IPS DF 6.9 (cell line): ENCODE data around the gene PSD.

Source experiments
- DNase-seq: peaks from one replicate; pipeline ENCODE4 v3.0.0-alpha.2; 2013; ENCODE audit warnings: low read depth, low spot score
- H3K27ac ChIP-seq: one replicate; pipeline ENCODE4 v1.5.1; 2013; ENCODE audit warnings: low read length, control low read depth
- H3K27me3 ChIP-seq: 2 replicates; pipeline ENCODE4 v1.6.1; 2013; ENCODE audit warnings: mild to moderate bottlenecking, low read length; ENCODE audit not compliant: control insufficient read depth, insufficient read depth
- H3K36me3 ChIP-seq: 2 replicates; pipeline ENCODE4 v1.6.1; 2013; ENCODE audit warnings: low read length; ENCODE audit not compliant: control insufficient read depth, insufficient read depth
- H3K4me1 ChIP-seq: 2 replicates; pipeline ENCODE4 v1.6.1; 2013; ENCODE audit warnings: low read length; ENCODE audit not compliant: control insufficient read depth, insufficient read depth
- H3K4me3 ChIP-seq: 2 replicates; pipeline ENCODE4 v1.5.1; 2013; ENCODE audit warnings: mild to moderate bottlenecking, low read length
- H3K9me3 ChIP-seq: 2 replicates; pipeline ENCODE4 v1.6.1; 2013; ENCODE audit warnings: low read length, inconsistent platforms; ENCODE audit not compliant: control insufficient read depth, insufficient read depth
- WGBS: extraction: QIAGEN DNeasy Blood & Tissue Kit; methylation state at CpG from one replicate; pipeline ENCODE4 v1.1.7; 2013; ENCODE audit warnings: mixed read lengths, missing lambda C conversion rate; ENCODE audit not compliant: insufficient read length, insufficient coverage; 5-methylcytosine and 5-hydroxymethylcytosine counted together

PSD gene

DNA sequence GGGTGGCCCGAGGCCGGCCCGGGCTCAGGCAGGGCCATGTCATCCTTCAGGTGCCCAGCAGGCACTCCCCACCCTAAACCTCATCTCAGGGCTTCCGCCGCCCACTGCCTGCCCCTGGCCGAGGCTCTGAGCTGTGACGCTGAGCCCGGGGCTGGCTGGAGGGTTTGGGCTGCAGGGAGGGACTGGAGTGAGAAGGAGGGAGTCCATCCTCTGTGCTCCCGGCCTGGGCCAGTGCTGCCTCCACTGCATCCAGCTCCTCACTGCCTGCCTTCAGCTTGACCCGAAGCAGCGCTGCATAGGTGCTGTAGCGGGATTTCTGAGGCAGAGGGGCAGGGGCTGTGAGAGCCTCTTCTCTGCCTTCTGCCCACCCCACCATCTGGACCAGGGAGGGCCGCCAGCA is 15.5 kb downstream of the PSD start:
- no peak for DNase-seq
- H3K36me3 ChIP-seq = no peaks in the 10 kb centered on the region; the same call in 1 of the 2 replicates
- H3K27me3 ChIP-seq = peaks cover 2% of the 10 kb centered on the region; the same call in 1 of the 2 replicates
- H3K9me3 ChIP-seq = no peaks in the 10 kb centered on the region
- H3K27ac ChIP-seq = no peak overlapping the region
- no peak overlapping the region for H3K4me3 ChIP-seq
- WGBS = no CpG with 5 or more reads among the region's 13 CpGs
- peaks cover 4% of the 10 kb centered on the region; the same call in 1 of the 2 replicates for H3K4me1 ChIP-seq

DNA sequence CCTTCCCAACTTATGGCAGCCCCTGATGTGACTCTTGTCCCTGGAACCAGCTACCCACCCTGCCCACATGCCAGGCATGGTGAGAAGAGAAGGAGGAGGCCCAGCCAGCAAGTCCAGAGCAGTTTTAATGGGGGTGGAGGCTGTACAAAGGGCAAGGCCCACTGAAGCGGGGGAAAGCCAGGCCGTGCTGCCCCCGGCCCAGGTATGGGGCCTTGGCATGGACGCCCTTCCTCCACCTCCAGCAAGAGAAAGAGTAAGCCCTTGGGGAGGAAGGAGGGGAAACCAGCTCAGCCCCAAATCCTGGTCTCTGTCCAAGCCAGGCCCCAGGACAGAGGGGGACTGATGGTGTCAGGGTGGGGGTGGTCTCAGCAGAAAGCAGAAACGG is 16.1 kb downstream of the PSD start:
- Histone ChIP-seq H3K27ac (no peak overlapping the region), H3K4me1 (peaks cover 3% of the 10 kb centered on the region; the same call in 1 of the 2 replicates), H3K4me3 (no peak overlapping the region), H3K9me3 (no peaks in the 10 kb centered on the region), H3K27me3 (no peaks in the 10 kb centered on the region; the same call in 1 of the 2 replicates), H3K36me3 (no peaks in the 10 kb centered on the region; the same call in 1 of the 2 replicates)
- no peak for DNase-seq
- whole genome bisulfite sequencing = no CpG with 5 or more reads among the region's 5 CpGs

DNA sequence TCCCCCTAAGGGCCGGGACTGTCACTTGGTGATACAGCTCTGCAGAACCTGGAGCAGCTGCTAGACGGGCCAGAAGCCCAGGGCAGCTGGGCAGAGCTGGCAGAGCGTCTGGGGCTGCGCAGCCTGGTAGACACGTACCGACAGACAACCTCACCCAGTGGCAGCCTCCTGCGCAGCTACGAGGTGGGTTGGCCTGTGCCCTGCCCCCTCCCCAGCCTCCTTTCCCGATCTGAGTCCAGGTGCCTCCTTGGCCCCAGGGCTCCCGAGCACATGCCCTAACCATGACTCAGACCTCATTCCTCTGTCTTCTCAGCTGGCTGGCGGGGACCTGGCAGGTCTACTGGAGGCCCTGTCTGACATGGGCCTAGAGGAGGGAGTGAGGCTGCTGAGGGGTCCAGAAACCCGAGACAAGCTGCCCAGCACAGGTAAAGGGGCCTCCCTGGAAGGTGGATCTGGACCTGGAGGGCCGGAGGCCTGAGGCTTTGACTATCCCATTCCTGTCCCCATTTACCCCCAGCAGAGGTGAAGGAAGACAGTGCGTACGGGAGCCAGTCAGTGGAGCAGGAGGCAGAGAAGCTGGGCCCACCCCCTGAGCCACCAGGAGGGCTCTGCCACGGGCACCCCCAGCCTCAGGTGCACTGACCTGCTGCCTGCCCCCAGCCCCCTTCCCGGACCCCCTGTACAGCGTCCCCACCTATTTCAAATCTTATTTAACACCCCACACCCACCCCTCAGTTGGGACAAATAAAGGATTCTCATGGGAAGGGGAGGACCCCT is 16.7 kb downstream of the PSD start:
- Histone ChIP-seq H3K27ac (no peak overlapping the region), H3K4me3 (no peak overlapping the region), H3K27me3 (no peaks in the 10 kb centered on the region), H3K4me1 (peaks cover 3% of the 10 kb centered on the region; the same call in 1 of the 2 replicates), H3K36me3 (no peaks in the 10 kb centered on the region; the same call in 1 of the 2 replicates), H3K9me3 (no peaks in the 10 kb centered on the region)
- no peak for DNase-seq
- WGBS = no CpG with 5 or more reads among the region's 18 CpGs

DNA sequence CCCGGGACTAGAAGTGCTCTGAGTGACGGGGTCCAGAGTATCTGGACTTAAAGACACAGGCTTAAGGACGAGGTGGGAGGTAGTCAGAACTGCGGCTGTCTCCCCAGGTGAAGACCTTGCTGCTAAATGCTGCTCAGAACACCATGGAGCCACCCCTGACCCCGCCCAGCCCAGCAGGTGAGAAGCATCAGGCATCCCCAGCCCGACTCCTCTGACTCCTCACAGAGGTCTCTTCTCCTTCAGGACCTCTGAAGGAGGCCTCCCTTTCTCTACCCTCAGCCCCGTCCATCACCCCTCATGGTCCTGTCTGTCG is 17.3 kb downstream of the PSD start:
- Histone ChIP-seq H3K4me1 (peaks cover 5% of the 10 kb centered on the region; the same call in 1 of the 2 replicates), H3K36me3 (no peaks in the 10 kb centered on the region; the same call in 1 of the 2 replicates), H3K27me3 (no peaks in the 10 kb centered on the region), H3K27ac (no peak overlapping the region), H3K4me3 (no peak overlapping the region), H3K9me3 (no peaks in the 10 kb centered on the region)
- no peak for DNase-seq
- no CpG with 5 or more reads among the region's 8 CpGs for WGBS

DNA sequence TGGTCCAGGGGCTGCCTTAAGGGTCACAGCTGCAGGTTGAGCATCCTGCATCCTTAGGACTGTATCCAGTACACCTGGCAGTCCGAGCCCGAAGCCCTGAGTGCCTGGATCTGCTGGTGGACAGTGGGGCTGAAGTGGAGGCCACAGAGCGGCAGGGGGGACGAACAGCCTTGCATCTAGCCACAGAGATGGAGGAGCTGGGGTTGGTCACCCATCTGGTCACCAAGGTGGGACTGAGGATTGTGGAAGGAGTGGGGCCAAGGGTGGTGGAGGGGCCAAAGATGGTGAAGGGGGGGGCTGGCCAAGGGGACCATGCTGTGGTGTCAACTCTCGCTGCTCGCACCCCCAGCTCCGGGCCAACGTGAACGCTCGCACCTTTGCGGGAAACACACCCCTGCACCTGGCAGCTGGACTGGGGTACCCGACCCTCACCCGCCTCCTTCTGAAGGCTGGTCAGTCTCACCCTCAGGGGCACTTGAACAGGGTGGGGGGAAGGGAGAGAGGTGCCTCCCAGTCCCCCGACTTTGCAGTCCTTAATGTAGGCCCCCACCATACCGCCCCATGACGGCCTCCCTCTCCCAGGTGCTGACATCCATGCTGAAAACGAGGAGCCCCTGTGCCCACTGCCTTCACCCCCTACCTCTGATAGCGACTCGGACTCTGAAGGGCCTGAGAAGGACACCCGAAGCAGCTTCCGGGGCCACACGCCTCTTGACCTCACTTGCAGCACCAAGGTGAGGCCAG is 17.8 kb downstream of the PSD start:
- no peaks in the 10 kb centered on the region for H3K9me3 ChIP-seq
- H3K27ac ChIP-seq = no peak overlapping the region
- H3K27me3 ChIP-seq = no peaks in the 10 kb centered on the region
- DNase-seq = no peak
- WGBS = no CpG with 5 or more reads among the region's 22 CpGs
- H3K36me3 ChIP-seq = no peaks in the 10 kb centered on the region; the same call in 1 of the 2 replicates
- H3K4me1 ChIP-seq = peaks cover 6% of the 10 kb centered on the region; the same call in 1 of the 2 replicates
- no peak overlapping the region for H3K4me3 ChIP-seq

DNA sequence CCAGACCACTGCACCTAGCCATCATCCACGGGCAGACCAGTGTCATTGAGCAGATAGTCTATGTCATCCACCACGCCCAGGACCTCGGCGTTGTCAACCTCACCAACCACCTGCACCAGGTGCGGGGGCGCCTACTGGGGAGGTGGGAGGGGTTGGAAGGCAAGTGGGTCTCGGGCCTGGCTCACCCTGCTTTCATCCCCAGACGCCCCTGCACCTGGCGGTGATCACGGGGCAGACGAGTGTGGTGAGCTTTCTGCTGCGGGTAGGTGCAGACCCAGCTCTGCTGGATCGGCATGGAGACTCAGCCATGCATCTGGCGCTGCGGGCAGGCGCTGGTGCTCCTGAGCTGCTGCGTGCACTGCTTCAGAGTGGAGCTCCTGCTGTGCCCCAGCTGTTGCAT is 18.5 kb downstream of the PSD start:
- Histone ChIP-seq H3K27me3 (no peaks in the 10 kb centered on the region), H3K36me3 (no peaks in the 10 kb centered on the region; the same call in 1 of the 2 replicates), H3K27ac (no peak overlapping the region), H3K4me3 (no peak overlapping the region), H3K4me1 (peaks cover 6% of the 10 kb centered on the region; the same call in 1 of the 2 replicates), H3K9me3 (no peaks in the 10 kb centered on the region)
- no peak for DNase-seq
- WGBS = no CpG with 5 or more reads among the region's 17 CpGs

DNA sequence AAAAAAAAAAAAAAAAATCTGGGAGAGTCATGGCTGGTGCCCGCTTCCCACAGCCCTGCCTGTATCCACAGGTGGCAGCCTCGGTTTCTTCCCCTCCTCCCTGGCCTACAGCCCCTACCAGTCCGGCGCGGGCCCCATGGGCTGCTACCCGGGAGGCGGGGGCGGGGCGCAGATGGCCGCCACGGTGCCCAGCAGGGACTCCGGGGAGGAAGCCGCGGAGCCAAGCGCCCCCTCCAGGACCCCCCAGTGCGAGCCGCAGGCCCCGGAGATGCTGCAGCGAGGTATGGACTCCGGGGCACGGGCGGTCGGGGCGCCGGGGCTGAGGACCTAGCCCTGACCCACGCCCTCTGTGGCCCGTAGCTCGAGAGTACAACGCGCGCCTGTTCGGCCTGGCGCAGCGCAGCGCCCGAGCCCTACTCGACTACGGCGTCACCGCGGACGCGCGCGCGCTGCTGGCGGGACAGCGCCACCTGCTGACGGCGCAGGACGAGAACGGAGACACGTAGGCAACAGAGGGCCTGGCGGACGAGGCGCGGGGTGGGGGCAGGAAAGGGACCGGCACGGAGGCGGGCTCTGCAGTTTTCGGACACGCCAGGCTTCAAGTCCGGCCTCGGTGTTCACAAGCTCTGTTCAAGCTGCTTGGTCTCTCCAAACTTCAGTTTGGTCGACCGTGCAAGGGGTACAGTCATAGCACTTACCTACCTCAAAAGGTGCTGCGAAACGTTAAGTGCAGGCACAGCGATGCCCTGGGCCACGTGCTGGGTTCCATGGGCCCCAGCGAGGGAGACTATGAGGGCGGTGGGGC is 19.2 kb downstream of the PSD start:
- H3K27ac ChIP-seq = no peak overlapping the region
- H3K36me3 ChIP-seq = no peaks in the 10 kb centered on the region; the same call in 1 of the 2 replicates
- no peak for DNase-seq
- peaks cover 6% of the 10 kb centered on the region; the same call in 1 of the 2 replicates for H3K4me1 ChIP-seq
- H3K27me3 ChIP-seq = peaks cover 4% of the 10 kb centered on the region; the same call in 1 of the 2 replicates
- no peaks in the 10 kb centered on the region for H3K9me3 ChIP-seq
- no CpG with 5 or more reads among the region's 72 CpGs for WGBS
- peak overlapping the region; percentile 51; the same call in 1 of the 2 replicates for H3K4me3 ChIP-seq

DNA sequence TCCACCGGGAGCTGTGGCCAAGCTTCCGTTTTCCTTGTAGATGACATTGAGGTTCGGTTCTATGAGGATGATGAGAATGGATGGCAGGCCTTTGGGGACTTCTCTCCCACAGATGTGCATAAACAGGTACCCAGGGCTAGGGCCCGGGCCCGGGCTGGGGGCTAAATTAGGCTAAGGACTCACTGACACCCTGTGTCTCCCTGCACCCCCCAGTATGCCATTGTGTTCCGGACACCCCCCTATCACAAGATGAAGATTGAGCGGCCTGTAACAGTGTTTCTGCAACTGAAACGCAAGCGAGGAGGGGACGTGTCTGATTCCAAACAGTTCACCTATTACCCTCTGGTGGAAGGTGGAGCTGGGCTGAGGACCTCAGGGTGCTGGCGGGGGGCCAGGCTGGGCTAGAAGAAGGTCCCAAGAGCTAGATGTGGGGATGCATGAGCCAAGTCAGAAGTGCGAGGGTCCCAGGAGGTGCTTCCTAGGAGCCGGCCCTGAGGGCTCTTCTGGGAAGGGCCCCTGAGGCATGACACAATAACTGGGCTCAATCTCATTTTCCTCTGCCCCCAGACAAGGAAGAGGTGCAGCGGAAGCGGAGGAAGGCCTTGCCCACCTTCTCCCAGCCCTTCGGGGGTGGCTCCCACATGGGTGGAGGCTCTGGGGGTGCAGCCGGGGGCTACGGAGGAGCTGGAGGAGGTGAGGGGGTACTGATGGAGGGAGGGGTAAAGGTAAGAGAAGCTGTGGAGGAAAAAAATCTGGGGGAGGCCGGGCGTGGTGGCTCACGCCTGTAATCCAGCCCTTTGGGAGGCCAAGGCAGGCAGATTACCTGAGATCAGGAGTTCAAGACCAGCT is 20.2 kb downstream of the PSD start:
- Histone ChIP-seq H3K9me3 (no peaks in the 10 kb centered on the region), H3K4me1 (peaks cover 6% of the 10 kb centered on the region; the same call in 1 of the 2 replicates), H3K4me3 (no peak overlapping the region), H3K36me3 (no peaks in the 10 kb centered on the region; the same call in 1 of the 2 replicates), H3K27me3 (peaks cover 4% of the 10 kb centered on the region; the same call in 1 of the 2 replicates), H3K27ac (no peak overlapping the region)
- no CpG with 5 or more reads among the region's 21 CpGs for WGBS
- no peak for DNase-seq

DNA sequence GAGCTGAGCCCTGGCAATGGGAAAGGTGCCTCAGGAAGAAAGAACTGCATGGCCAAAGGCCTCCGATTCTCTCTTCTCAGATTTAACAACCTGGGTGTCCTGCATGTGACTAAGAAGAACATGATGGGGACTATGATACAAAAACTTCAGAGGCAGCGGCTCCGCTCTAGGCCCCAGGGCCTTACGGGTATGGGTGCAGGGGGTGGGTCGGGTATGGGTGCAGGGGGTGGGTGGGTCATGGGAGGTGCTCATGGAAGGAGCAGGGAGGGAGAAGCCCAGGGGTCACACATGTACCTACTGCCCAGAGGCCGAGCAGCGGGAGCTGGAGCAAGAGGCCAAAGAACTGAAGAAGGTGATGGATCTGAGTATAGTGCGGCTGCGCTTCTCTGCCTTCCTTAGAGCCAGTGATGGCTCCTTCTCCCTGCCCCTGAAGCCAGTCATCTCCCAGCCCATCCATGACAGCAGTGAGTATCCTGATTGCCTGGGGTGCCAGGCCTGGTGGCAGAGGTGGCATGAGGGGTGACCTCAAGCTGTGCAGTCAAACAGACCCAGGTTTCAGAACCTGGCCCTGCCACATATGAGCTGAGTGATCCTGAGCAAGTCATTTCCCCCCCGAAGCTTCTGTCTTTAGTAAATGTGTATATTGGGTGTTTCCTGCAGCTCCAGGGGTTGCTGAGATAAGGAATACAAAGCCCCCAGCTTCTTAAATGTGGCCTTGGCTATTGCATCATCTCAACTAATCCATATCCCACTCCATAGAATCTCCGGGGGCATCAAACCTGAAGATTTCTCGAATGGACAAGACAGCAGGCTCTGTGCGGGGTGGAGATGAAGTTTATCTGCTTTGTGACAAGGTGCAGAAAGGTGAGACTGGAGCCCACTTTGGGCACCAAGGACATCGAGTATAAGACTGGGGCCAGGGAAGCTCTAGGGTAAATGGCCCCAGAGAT is 21.1 kb downstream of the PSD start:
- Histone ChIP-seq H3K27me3 (peaks cover 5% of the 10 kb centered on the region; the same call in 1 of the 2 replicates), H3K36me3 (no peaks in the 10 kb centered on the region; the same call in 1 of the 2 replicates), H3K4me1 (peaks cover 6% of the 10 kb centered on the region; the same call in 1 of the 2 replicates), H3K27ac (no peak overlapping the region), H3K9me3 (no peaks in the 10 kb centered on the region), H3K4me3 (no peak overlapping the region)
- WGBS = no CpG with 5 or more reads among the region's 14 CpGs
- DNase-seq = no peak
